HEK293 (cell line): ENCODE data around the gene GAK.

ENCODE experiments used
- CTCF ChIP-seq: fragments of 450-650 bp; formaldehyde crosslinking; IDR thresholded peaks from 2 replicates; pipeline ENCODE4 v1.5.1; 2016; ENCODE audit warnings: missing biosample characterization, missing genetic modification characterization
- FEZF1 ChIP-seq: fragments of 450-650 bp; formaldehyde crosslinking; IDR thresholded peaks from 2 replicates; pipeline ENCODE4 v1.5.1; 2016; ENCODE audit warnings: missing biosample characterization, missing genetic modification characterization
- MYNN ChIP-seq: fragments of 450-650 bp; formaldehyde crosslinking; IDR thresholded peaks from 2 replicates; pipeline ENCODE4 v1.5.1; 2016; ENCODE audit warnings: missing biosample characterization, missing genetic modification characterization, borderline replicate concordance
- PATZ1 ChIP-seq: fragments of 450-650 bp; formaldehyde crosslinking; IDR thresholded peaks from 2 replicates; pipeline ENCODE4 v1.5.1; 2016; ENCODE audit warnings: missing biosample characterization, missing genetic modification characterization
- SCRT1 ChIP-seq: fragments of 450-650 bp; formaldehyde crosslinking; IDR thresholded peaks from 2 replicates; pipeline ENCODE4 v1.5.1; 2016; ENCODE audit warnings: missing biosample characterization, missing genetic modification characterization, borderline replicate concordance
- TF ChIP-seq, protein P1 (sequence below): fragments of 450-650 bp; formaldehyde crosslinking; IDR thresholded peaks from 2 replicates; pipeline ENCODE4 v1.5.1; 2016; ENCODE audit warnings: missing biosample characterization, missing genetic modification characterization
- TF ChIP-seq, protein P2 (sequence below): fragments of 450-650 bp; formaldehyde crosslinking; IDR thresholded peaks from 2 replicates; pipeline ENCODE4 v1.5.1; 2016; ENCODE audit warnings: missing biosample characterization, missing genetic modification characterization, low read depth
- TF ChIP-seq, protein P3 (sequence below): fragments of 450-650 bp; formaldehyde crosslinking; IDR thresholded peaks from 2 replicates; pipeline ENCODE4 v1.5.1; 2016; ENCODE audit warnings: missing biosample characterization, missing genetic modification characterization, borderline replicate concordance

GRCh38 chr4:948936-949300 is 16.8 kb upstream of the GAK start:
- TF ChIP-seq, protein P1, sequence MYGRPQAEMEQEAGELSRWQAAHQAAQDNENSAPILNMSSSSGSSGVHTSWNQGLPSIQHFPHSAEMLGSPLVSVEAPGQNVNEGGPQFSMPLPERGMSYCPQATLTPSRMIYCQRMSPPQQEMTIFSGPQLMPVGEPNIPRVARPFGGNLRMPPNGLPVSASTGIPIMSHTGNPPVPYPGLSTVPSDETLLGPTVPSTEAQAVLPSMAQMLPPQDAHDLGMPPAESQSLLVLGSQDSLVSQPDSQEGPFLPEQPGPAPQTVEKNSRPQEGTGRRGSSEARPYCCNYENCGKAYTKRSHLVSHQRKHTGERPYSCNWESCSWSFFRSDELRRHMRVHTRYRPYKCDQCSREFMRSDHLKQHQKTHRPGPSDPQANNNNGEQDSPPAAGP (tag by site-specific recombination), result no peak
- TF ChIP-seq CTCF (tag by site-specific recombination), result no peak
- TF ChIP-seq SCRT1 (tag by site-specific recombination), result no peak
- TF ChIP-seq PATZ1 (tag by site-specific recombination), result no peak
- TF ChIP-seq, protein P2, sequence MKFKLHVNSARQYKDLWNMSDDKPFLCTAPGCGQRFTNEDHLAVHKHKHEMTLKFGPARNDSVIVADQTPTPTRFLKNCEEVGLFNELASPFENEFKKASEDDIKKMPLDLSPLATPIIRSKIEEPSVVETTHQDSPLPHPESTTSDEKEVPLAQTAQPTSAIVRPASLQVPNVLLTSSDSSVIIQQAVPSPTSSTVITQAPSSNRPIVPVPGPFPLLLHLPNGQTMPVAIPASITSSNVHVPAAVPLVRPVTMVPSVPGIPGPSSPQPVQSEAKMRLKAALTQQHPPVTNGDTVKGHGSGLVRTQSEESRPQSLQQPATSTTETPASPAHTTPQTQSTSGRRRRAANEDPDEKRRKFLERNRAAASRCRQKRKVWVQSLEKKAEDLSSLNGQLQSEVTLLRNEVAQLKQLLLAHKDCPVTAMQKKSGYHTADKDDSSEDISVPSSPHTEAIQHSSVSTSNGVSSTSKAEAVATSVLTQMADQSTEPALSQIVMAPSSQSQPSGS (tag by site-specific recombination), result no peak
- TF ChIP-seq FEZF1 (tag by site-specific recombination), result no peak
- TF ChIP-seq, protein P3, sequence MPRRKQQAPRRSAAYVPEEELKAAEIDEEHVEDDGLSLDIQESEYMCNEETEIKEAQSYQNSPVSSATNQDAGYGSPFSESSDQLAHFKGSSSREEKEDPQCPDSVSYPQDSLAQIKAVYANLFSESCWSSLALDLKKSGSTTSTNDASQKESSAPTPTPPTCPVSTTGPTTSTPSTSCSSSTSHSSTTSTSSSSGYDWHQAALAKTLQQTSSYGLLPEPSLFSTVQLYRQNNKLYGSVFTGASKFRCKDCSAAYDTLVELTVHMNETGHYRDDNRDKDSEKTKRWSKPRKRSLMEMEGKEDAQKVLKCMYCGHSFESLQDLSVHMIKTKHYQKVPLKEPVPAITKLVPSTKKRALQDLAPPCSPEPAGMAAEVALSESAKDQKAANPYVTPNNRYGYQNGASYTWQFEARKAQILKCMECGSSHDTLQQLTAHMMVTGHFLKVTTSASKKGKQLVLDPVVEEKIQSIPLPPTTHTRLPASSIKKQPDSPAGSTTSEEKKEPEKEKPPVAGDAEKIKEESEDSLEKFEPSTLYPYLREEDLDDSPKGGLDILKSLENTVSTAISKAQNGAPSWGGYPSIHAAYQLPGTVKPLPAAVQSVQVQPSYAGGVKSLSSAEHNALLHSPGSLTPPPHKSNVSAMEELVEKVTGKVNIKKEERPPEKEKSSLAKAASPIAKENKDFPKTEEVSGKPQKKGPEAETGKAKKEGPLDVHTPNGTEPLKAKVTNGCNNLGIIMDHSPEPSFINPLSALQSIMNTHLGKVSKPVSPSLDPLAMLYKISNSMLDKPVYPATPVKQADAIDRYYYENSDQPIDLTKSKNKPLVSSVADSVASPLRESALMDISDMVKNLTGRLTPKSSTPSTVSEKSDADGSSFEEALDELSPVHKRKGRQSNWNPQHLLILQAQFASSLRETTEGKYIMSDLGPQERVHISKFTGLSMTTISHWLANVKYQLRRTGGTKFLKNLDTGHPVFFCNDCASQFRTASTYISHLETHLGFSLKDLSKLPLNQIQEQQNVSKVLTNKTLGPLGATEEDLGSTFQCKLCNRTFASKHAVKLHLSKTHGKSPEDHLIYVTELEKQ (tag by site-specific recombination), result no peak
- TF ChIP-seq MYNN (tag by site-specific recombination), result no peak
